H9 (cell line): ENCODE data around the gene APOC1. TPM values are rescaled to one million over a fixed set of nuclear protein-coding genes. Genes with fewer than 3 reads are reported as not detected.

Experiments used
- DNase-seq: peaks from one replicate; pipeline ENCODE4 v3.0.0-alpha.2; 2017
- H2AFZ ChIP-seq: one replicate; pipeline ENCODE4 v1.6.1; 2013; ENCODE audit warnings: mild to moderate bottlenecking, low read length, control low read depth, moderate library complexity
- H2AK5ac ChIP-seq: 2 replicates; pipeline ENCODE4 v1.6.1; 2013; ENCODE audit warnings: low read length, control low read depth, mixed read lengths; ENCODE audit not compliant: insufficient read length
- H2BK120ac ChIP-seq: one replicate; pipeline ENCODE4 v1.6.1; 2013; ENCODE audit warnings: low read depth, mild to moderate bottlenecking, low read length, control low read depth, inconsistent platforms; ENCODE audit not compliant: poor library complexity, severe bottlenecking
- H2BK12ac ChIP-seq: 2 replicates; pipeline ENCODE4 v1.6.1; 2013; ENCODE audit warnings: low read length, control low read depth, mixed read lengths, low read depth; ENCODE audit not compliant: insufficient read length
- H2BK15ac ChIP-seq: 2 replicates; pipeline ENCODE4 v1.6.1; 2013; ENCODE audit warnings: low read depth, low read length, control low read depth
- H2BK20ac ChIP-seq: one replicate; pipeline ENCODE4 v1.6.1; 2013; ENCODE audit warnings: low read depth, mild to moderate bottlenecking, low read length, control low read depth, inconsistent platforms; ENCODE audit not compliant: poor library complexity, severe bottlenecking
- H2BK5ac ChIP-seq: 2 replicates; pipeline ENCODE4 v1.6.1; 2013; ENCODE audit warnings: low read length, control low read depth, mixed read lengths; ENCODE audit not compliant: insufficient read length
- H3K14ac ChIP-seq: 2 replicates; pipeline ENCODE4 v1.6.1; 2013; ENCODE audit warnings: low read length, control low read depth; ENCODE audit not compliant: insufficient read depth
- H3K18ac ChIP-seq: 2 replicates; pipeline ENCODE4 v1.6.1; 2013; ENCODE audit warnings: low read depth, mild to moderate bottlenecking, mixed read lengths, low read length, control low read depth; ENCODE audit not compliant: insufficient read length
- H3K23ac ChIP-seq: 2 replicates; pipeline ENCODE4 v1.6.1; 2013; ENCODE audit warnings: low read length, control low read depth, mixed read lengths, low read depth; ENCODE audit not compliant: insufficient read length
- H3K23me2 ChIP-seq: 2 replicates; pipeline ENCODE4 v1.6.1; 2013; ENCODE audit warnings: low read depth, mild to moderate bottlenecking, mixed read lengths, low read length, control low read depth; ENCODE audit not compliant: insufficient read length, poor library complexity, severe bottlenecking
- H3K27ac ChIP-seq: 2 replicates; pipeline ENCODE4 v1.5.1; 2013; ENCODE audit warnings: low read length, control low read depth, mixed read lengths, low read depth; ENCODE audit not compliant: insufficient read length
- H3K27me3 ChIP-seq: 2 replicates; pipeline ENCODE4 v1.6.1; 2013; ENCODE audit warnings: low read length, control low read depth, inconsistent platforms; ENCODE audit not compliant: insufficient read depth
- H3K4ac ChIP-seq: 2 replicates; pipeline ENCODE4 v1.6.1; 2013; ENCODE audit warnings: low read depth, mild to moderate bottlenecking, control low read depth, inconsistent platforms, low read length, moderate library complexity
- H3K4me1 ChIP-seq: 2 replicates; pipeline ENCODE4 v1.6.1; 2013; ENCODE audit warnings: low read length, control low read depth, inconsistent platforms; ENCODE audit not compliant: insufficient read depth
- H3K4me2 ChIP-seq: 2 replicates; pipeline ENCODE4 v1.6.1; 2013; ENCODE audit warnings: low read length, control low read depth, mixed read lengths; ENCODE audit not compliant: insufficient read length, insufficient read depth
- H3K56ac ChIP-seq: 2 replicates; pipeline ENCODE4 v1.6.1; 2013; ENCODE audit warnings: low read depth, mild to moderate bottlenecking, mixed read lengths, low read length, control low read depth; ENCODE audit not compliant: insufficient read length
- H3K79me1 ChIP-seq: 2 replicates; pipeline ENCODE4 v1.6.1; 2013; ENCODE audit warnings: low read depth, mild to moderate bottlenecking, moderate library complexity, low read length, control low read depth, inconsistent platforms; ENCODE audit not compliant: insufficient read depth, poor library complexity, severe bottlenecking
- H3K79me2 ChIP-seq: 2 replicates; pipeline ENCODE4 v1.6.1; 2013; ENCODE audit warnings: low read length, control low read depth, inconsistent platforms; ENCODE audit not compliant: insufficient read depth
- H3K9ac ChIP-seq: 2 replicates; pipeline ENCODE4 v1.6.1; 2013; ENCODE audit warnings: low read length, control low read depth, mixed read lengths; ENCODE audit not compliant: insufficient read length; ENCODE audit errors: extremely low read depth
- H3K9me3 ChIP-seq: one replicate; pipeline ENCODE4 v1.6.1; 2013; ENCODE audit warnings: low read depth, low read length, inconsistent platforms; ENCODE audit not compliant: control insufficient read depth
- H3T11ph ChIP-seq: one replicate; pipeline ENCODE4 v1.6.1; 2013; ENCODE audit warnings: mild to moderate bottlenecking, low read length, control low read depth, inconsistent platforms
- H4K20me1 ChIP-seq: one replicate; pipeline ENCODE4 v1.6.1; 2013; ENCODE audit not compliant: control insufficient read depth, insufficient read length, insufficient read depth
- H4K5ac ChIP-seq: 2 replicates; pipeline ENCODE4 v1.6.1; 2013; ENCODE audit warnings: low read depth, mild to moderate bottlenecking, mixed read lengths, low read length, control low read depth; ENCODE audit not compliant: insufficient read length
- H4K8ac ChIP-seq: replicated peaks from 2 replicates; pipeline ENCODE4 v1.6.1; 2013; ENCODE audit warnings: low read length, control low read depth, mixed read lengths, low read depth; ENCODE audit not compliant: insufficient read length
- H4K91ac ChIP-seq: 2 replicates; pipeline ENCODE4 v1.6.1; 2013; ENCODE audit warnings: low read depth, mild to moderate bottlenecking, moderate library complexity, mixed read lengths, low read length, control low read depth; ENCODE audit not compliant: insufficient read length
- H3K27ac Mint-ChIP-seq, 3 experiments: 2 replicates in 2 of 3; 3 replicates in 1 of 3; pipeline ENCODE4 v1.8.0; 2020 to 2021; ENCODE audit warnings: mixed read lengths in 3 of 3, mild to moderate bottlenecking in 1 of 3, moderate library complexity in 1 of 3
- H3K27me3 Mint-ChIP-seq: 2 replicates; pipeline ENCODE4 v1.8.0; 2021; ENCODE audit warnings: low read depth, mild to moderate bottlenecking, moderate library complexity, mixed read lengths
- H3K36me3 Mint-ChIP-seq, 3 experiments: 2 replicates in 2 of 3; 3 replicates in 1 of 3; pipeline ENCODE4 v1.8.0; 2020 to 2021; ENCODE audit warnings: low read depth in 3 of 3, mixed read lengths in 3 of 3; ENCODE audit not compliant: insufficient read depth in 1 of 3
- H3K4me1 Mint-ChIP-seq, 2 experiments: 2 replicates each; pipeline ENCODE4 v1.8.0; 2020; ENCODE audit warnings: mixed read lengths in 2 of 2
- H3K4me3 Mint-ChIP-seq, 2 experiments: 2 replicates in 1 of 2; 3 replicates in 1 of 2; pipeline ENCODE4 v1.8.0; 2020 to 2021; ENCODE audit warnings: mild to moderate bottlenecking in 2 of 2, mixed read lengths in 2 of 2, moderate library complexity in 1 of 2
- H3K9me3 Mint-ChIP-seq, 2 experiments: 2 replicates in 1 of 2; 3 replicates in 1 of 2; pipeline ENCODE4 v1.8.0; 2020; ENCODE audit warnings: mild to moderate bottlenecking in 2 of 2, mixed read lengths in 2 of 2, moderate library complexity in 1 of 2
- CTCF ChIP-seq: fragments of 200-600 bp; sonication (generic); conservative IDR thresholded peaks from 3 replicates; pipeline ENCODE4 v1.8.0; 2021; ENCODE audit warnings: antibody characterized with exemption, mild to moderate bottlenecking
- WGBS: extraction: QIAGEN DNeasy Blood & Tissue Kit; methylation state at CpG from one replicate; pipeline ENCODE4 v1.1.7; 2013; ENCODE audit warnings: missing lambda C conversion rate, low lambda C conversion rate, mixed read lengths; ENCODE audit not compliant: insufficient read length; ENCODE audit errors: extremely low coverage; 5-methylcytosine and 5-hydroxymethylcytosine counted together
- total RNA-seq: library from RNA; stranded (reverse); gene quantifications from 2 replicates; pipeline ENCODE4 v1.2.1, GENCODE V29; 2021

Gene APOC1
- total RNA-seq, 1 experiment from 2014 or later: 78.1 TPM

GRCh38 chr19:44957526-44957925 lies 43.1 kb downstream of the APOC1 start:
- Mint-ChIP-seq H3K4me1 (peaks cover 17 to 28% of the 10 kb centered on the region in 2 experiments), H3K27ac (peak overlapping the region in 2 of 3 experiments; percentile 14 to 29; a peak in 3 of 7 replicates), H3K27me3 (peaks cover 2% of the 10 kb centered on the region; the same call in 1 of the 2 replicates), H3K4me3 (no peak overlapping the region; a peak in 1 of 5 replicates), H3K36me3 (peaks cover 10 to 22% (median 16%) of the 10 kb centered on the region in 3 experiments), H3K9me3 (no peaks in the 10 kb centered on the region; a peak in 1 of 5 replicates)
- Histone ChIP-seq H2BK15ac (no peak overlapping the region), H2AK5ac (no peak overlapping the region), H4K91ac (no peak overlapping the region), H3K79me1 (peaks cover 15% of the 10 kb centered on the region), H3K18ac (no peak overlapping the region), H4K20me1 (peaks cover 6% of the 10 kb centered on the region), H3K27me3 (no peaks in the 10 kb centered on the region), H4K5ac (no peak overlapping the region), H2BK120ac (no peak overlapping the region), H2BK12ac (no peak overlapping the region), H3K79me2 (peaks cover 35% of the 10 kb centered on the region; the same call in 1 of the 2 replicates), H3K27ac (no peak overlapping the region), H3K4me1 (no peaks in the 10 kb centered on the region), H3K14ac (no peak overlapping the region), H3K56ac (no peak overlapping the region), H4K8ac (no peak overlapping the region), H3K9ac (peak overlapping the region; percentile 49), H3K4me2 (no peak overlapping the region), H2BK5ac (no peak overlapping the region), H2AFZ (no peak overlapping the region), H3K4ac (no peak overlapping the region), H3K23me2 (peaks cover 12% of the 10 kb centered on the region), H2BK20ac (no peak overlapping the region), H3K23ac (no peak overlapping the region), H3T11ph (no peak overlapping the region), H3K9me3 (no peaks in the 10 kb centered on the region)
- WGBS: no CpG with 5 or more reads among the region's 7 CpGs
- TF ChIP-seq CTCF: no peak
- no peak for DNase-seq
